Activated CD8-positive, alpha-beta memory T cell treated with anti-CD3 and anti-CD28 coated beads for 48 hours (primary cell): Measurements from ENCODE around the gene CCNA1.

Source experiments
- DNase-seq, 3 experiments: peaks; one replicate each; pipeline ENCODE4 v3.0.0-alpha.2; 2020; ENCODE audit warnings: low read depth in 2 of 3, low spot score in 2 of 3

The CCNA1 gene

DNA sequence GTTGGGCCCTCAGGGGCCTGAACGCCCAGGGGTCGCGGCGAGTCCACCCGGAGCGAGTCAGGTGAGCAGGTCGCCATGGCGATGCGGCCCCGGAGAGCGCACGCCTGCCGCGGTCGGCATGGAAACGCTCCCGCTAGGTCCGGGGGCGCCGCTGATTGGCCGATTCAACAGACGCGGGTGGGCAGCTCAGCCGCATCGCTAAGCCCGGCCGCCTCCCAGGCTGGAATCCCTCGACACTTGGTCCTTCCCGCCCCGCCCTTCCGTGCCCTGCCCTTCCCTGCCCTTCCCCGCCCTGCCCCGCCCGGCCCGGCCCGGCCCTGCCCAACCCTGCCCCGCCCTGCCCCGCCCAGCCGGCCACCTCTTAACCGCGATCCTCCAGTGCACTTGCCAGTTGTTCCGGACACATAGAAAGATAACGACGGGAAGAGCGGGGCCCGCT, at the start of gene CCNA1:
TSS of gene CCNA1 (plus strand) at position 390 of the 439 bp plus-strand sequence. CDS start 562 bp downstream, outside the sequence.
- no peak for DNase-seq

DNA sequence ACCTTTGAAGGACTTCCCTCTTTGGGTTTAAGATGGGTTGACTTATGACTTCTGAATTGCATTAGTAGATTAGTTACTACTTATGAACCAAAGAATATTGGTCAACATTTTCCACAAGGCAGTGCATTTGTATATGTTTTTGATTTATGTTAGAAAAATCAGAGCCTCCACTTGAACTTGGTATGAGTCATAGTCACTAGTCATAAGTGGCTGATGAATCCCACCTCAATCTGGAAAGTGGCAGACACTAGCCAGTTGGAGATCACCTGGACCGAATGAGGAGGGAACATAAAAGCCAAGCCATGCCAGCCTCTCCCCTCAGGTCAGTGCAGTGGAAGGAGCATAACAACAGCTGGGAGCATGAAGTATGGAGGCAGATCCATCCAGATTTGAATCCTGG, 46.8 kb upstream of the CCNA1 start:
- no peak for DNase-seq

DNA sequence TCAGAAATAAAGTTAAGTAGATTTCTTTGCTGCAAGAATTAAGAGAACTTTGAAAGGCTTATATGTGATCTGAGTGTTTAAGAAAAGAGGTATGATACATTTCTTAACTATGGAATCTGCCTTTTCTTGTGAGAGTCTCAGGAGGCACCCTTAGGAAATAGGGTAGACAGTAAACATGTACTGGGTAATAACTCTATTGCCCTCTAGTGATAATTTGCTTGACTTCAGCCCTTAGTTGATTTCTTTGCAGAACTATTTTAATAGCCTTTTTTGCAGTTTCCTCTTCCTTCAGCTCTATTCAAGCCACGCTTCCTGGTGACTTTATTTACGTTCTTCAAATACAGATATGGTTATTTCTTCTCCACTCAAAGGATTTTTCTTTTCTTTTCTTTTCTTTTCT, 37.0 kb upstream of the CCNA1 start:
- no peak for DNase-seq

GRCh38 chr13:36405151-36405550, 27.1 kb upstream of the CCNA1 start:
- DNase-seq: no peak

- DNase-seq: no peak
These were observed 19.6 kb upstream of the CCNA1 start for GRCh38 chr13:36412736-36413135.

GRCh38 chr13:36413161-36413560, 19.1 kb upstream of the CCNA1 start:
- no peak for DNase-seq

DNA sequence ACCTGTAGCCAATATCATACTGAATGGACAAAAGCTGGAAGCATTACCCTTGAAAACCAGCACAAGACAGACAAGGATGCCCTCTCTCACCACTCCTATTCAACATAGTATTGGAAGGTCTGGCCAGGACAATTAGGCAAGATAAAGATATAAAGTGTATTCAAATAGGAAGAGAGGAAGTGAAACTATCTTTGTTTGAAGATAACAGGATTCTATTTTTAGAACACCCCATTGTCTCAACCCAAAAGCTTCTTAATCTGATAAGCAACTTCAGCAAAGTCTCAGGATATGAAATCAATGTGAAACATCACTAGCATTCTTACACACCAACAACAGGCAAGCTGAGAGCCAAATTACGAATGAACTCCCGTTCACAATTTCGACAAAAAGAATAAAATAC, 17.8 kb upstream of the CCNA1 start:
- DNase-seq: no peak

DNA sequence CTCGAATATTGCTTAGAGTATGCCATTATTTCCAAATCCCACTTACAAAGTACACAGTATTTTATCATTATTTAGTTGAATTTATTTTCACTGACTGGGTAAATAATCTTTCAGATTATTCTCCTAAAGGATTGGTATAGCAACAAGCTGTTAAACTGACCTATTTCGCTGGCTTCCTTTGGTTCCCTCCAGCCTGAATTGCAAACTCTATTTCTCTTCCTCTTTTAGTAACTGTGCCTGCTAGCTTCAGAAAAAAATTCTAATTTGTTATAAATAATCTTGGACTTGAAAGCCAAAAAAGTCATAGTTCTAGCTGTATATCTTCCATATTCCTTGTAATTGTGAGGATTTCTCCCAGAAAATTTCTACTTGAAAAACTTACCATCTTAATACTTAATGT, 15.0 kb upstream of the CCNA1 start:
- DNase-seq: no peak

- no peak for DNase-seq
These were observed 14.1 kb upstream of the CCNA1 start for GRCh38 chr13:36418022-36418805.

DNA sequence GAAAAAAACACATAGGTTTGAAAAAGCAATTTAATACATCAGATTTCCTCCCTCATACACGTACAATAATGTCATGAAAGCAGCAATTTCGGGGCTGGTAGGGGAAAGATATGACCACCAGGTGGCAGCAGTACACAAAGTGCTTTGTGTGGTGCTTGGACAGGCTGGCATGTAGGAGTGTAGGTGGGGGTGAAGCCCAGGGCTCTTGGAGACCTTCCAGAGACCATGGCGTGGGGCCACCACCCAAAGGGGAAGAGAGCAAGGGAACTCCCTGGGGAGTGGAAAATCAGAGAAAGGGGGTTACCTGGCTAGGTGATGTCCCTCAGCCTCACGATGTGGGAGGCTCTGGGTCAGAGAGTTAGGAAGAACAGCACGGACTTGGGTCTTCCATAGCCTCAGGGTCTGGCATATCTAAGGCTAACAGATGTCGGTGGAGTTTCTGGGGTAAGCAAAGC, 11.8 kb upstream of the CCNA1 start:
- DNase-seq: peak in 2 of 3 experiments; percentile 25 to 53

- DNase-seq: no peak
These were observed 10.8 kb upstream of the CCNA1 start for GRCh38 chr13:36421447-36421846.

- DNase-seq: no peak
These were observed 4.2 kb upstream of the CCNA1 start for GRCh38 chr13:36428086-36428485.

GRCh38 chr13:36430247-36431203, 1.8 kb upstream of the CCNA1 start:
- DNase-seq: no peak

- no peak for DNase-seq
These were observed 840 bp upstream of the CCNA1 start for GRCh38 chr13:36431204-36432105.

GRCh38 chr13:36436811-36437210, 4.5 kb downstream of the CCNA1 start:
- DNase-seq: no peak

DNA sequence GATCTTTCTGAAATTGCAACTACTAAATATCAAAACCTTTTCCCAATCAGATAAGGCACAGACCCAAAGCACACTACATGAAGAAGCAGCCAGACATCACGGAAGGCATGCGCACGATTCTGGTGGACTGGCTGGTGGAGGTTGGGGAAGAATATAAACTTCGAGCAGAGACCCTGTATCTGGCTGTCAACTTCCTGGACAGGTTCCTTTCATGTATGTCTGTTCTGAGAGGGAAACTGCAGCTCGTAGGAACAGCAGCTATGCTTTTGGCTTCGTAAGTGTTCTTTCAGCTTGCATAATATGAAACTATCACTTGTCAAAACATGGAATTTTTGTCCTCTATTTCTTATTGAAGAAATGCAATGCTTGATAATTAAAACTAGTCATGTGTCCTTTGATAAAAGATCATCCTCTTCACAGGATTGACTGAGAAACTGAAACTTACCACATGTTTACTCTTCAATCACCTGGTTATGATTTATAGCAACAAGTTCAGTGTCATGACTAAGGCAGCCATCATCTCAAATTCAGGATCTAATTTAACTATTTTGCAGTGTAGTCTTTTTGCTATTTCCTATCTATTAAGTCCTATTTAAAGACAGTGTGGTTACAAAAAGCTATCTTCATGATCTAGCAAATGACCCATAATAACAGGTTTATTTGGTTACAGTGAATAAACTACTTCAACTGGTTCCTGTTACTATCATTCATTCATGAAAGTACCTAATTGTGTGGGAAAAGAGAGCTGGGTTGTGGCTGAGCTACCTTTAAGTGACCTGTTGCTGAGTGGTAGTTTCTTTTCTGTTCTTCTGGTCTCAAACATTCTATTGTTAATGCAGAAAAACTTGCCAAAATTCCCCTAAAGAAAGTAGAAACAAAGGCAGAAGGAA, 6.5 kb downstream of the CCNA1 start:
- no peak for DNase-seq

- DNase-seq: no peak
These were observed 13.0 kb downstream of the CCNA1 start for GRCh38 chr13:36445278-36445677.

DNA sequence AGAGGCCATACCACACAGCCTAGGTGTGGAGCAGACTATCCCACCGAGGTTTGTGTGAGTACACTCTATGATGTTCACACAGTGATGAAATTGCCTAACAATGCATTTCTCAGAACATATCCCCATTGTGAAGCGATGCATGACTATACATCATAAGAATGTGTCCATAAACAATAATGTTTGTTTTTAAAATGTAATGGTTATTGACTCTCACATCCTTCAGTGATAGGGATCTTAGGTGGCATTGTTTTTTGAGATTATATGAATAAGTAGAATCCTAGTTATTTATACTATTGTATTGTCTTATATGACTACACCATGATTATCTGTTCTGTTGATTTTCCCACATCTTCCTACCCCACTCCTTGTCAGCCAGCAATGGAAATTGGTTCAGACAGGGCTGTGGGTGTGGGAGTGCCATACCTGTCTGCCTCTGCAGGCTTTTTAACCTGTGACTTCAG, 13.6 kb downstream of the CCNA1 start:
- DNase-seq: no peak

DNA sequence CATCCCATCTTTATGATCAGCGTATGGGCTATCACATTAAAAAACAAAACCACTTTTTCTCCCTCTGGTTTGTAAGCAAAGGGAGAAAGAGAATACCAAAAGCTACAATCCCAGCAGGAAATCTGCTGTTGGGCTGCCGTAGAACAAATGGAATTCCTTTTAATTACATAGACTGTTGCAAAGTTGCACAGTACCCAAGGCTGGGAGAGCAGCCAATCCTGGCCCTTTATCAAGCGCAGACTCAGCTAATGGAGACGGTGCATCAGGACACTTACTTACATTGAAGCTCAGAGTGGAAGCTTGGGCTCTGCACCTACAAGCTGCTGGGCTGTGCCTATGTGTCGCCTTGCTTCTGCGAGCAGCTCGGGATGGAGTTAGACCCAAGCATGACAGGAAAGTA, 15.2 kb downstream of the CCNA1 start:
- DNase-seq: no peak

DNA sequence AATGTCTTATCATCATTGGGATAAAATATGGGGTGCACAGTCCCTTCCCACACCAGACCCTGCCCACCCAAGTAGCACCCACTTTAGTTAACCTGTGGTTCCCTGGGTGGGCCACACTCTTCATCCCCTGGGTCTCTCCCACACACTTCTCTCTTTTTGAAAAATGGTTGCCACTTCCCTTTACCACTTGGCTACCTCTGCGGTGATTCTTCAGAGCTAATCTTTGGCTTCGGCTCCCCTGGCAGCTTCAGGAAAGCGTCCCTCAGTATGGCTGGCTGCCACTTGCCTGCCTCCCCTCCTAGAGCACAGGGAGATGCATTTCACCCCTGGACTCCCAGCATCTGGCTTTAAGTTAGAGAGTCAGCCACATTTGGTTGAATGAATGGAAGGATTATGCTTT, 18.2 kb downstream of the CCNA1 start:
- DNase-seq: no peak
